Measurements from ENCODE around the gene DNAH2.

Gene DNAH2

GRCh38 chr17:7816926-7817642 is 99.5 kb downstream of the DNAH2 start:
- no peak for DNase-seq (ENCODE audit: low read depth)
- H3K4me3 ChIP-seq (ENCODE audit: low read length): no peak overlapping the region
- no peak for TF ChIP-seq CTCF (IDR thresholded peaks at IDR 0.05; ENCODE audit: insufficient read depth, low read depth, low read length, missing control alignments)

- TF ChIP-seq CTCF (IDR thresholded peaks at IDR 0.05; ENCODE audit: insufficient read depth, low read depth, low read length, missing control alignments): no peak
- no peak for DNase-seq (ENCODE audit: low read depth)
These were observed 100.1 kb downstream of the DNAH2 start for GRCh38 chr17:7817643-7817964.

GRCh38 chr17:7818026-7818425 is 100.5 kb downstream of the DNAH2 start:
- TF ChIP-seq CTCF (IDR thresholded peaks at IDR 0.05; ENCODE audit: insufficient read depth, low read depth, low read length, missing control alignments): no peak
- no peak overlapping the region for H3K4me3 ChIP-seq (ENCODE audit: low read length)
- no peak for DNase-seq (ENCODE audit: low read depth)

More at GRCh38 chr17:7817643-7817964, 100.1 kb downstream of the DNAH2 start:
- H3K4me3 ChIP-seq (ENCODE audit: low read length): no peak overlapping the region

GRCh38 chr17:7818746-7819645 is 101.5 kb downstream of the DNAH2 start:
- H3K4me3 ChIP-seq (ENCODE audit: low read length): no peak overlapping the region
- no peak for DNase-seq (ENCODE audit: low read depth)
- TF ChIP-seq CTCF (IDR thresholded peaks at IDR 0.05; ENCODE audit: insufficient read depth, low read depth, low read length, missing control alignments): no peak

- DNase-seq (ENCODE audit: low read depth): no peak
- no peak for TF ChIP-seq CTCF (IDR thresholded peaks at IDR 0.05; ENCODE audit: insufficient read depth, low read depth, low read length, missing control alignments)
- H3K4me3 ChIP-seq (ENCODE audit: low read length): no peak overlapping the region
These were observed 102.7 kb downstream of the DNAH2 start for GRCh38 chr17:7820231-7820630.

GRCh38 chr17:7822126-7822525 is 104.6 kb downstream of the DNAH2 start:
- no peak for DNase-seq (ENCODE audit: low read depth)
- H3K4me3 ChIP-seq (ENCODE audit: low read length): no peak overlapping the region
- no peak for TF ChIP-seq CTCF (IDR thresholded peaks at IDR 0.05; ENCODE audit: insufficient read depth, low read depth, low read length, missing control alignments)

Measured in epithelial cell of esophagus (primary cell).